NB4 (cell line): ENCODE results near the gene GBGT1.

ENCODE experiments used
- DNase-seq: peaks from one replicate; pipeline ENCODE4 v3.0.0; 2010; ENCODE audit warnings: low read depth
- H3K4me3 ChIP-seq: one replicate; pipeline ENCODE4 v1.5.1; 2011; ENCODE audit warnings: mild to moderate bottlenecking, low read depth, low read length, moderate library complexity
- MAX ChIP-seq: IDR thresholded peaks from 2 replicates; pipeline ENCODE4 v1.6.1; 2011; ENCODE audit warnings: low read depth, low read length
- MYC ChIP-seq: IDR thresholded peaks from 2 replicates; pipeline ENCODE4 v1.6.1; 2011; ENCODE audit warnings: low read depth, low read length
- POLR2A ChIP-seq: IDR thresholded peaks from 2 replicates; pipeline ENCODE4 v1.6.1; 2011; ENCODE audit warnings: mild to moderate bottlenecking; ENCODE audit not compliant: insufficient read length; ENCODE audit errors: extremely low read depth
- TF ChIP-seq, protein P1 (sequence below): IDR thresholded peaks from one replicate; pipeline ENCODE4 v1.5.1; 2012; ENCODE audit warnings: low read depth, low read length

Gene GBGT1

DNA sequence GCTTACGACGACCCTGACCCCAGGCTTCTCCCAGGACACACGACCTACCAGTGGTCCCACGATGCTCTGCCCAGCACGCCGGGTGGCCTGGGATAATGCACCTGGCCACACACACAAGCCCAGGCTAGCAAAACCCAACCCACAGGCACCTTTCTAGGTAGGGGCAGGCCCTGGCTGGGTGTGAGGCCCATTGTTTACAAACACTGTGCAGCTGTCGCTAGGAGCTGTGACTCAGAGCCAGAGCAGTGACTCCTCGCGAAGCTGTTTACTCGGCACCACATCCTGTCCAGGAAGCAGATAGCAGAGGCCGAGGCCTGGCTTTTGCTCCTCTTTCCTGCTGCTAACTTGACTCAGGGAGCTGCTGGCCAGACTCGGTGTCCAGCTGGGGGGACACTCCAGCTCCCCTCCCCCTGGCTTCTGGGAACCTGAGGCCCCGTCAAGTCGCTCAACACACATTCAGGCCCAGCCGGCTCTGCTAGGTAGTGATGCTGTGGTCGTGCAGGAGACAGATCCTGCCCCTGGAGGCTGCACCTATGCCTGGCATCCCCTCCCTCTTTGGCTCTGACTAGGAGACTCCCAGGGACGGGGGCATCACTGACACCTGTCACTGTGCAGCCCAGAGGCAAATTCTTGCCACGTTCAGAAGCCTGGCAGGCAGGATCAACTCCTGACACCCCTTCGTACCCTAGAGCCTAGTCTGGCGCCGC lies 29.9 kb downstream of the GBGT1 start:
- no peak overlapping the region for H3K4me3 ChIP-seq
- peak; percentile 70 for DNase-seq
- TF ChIP-seq MYC: no peak
- no peak for TF ChIP-seq POLR2A
- TF ChIP-seq, protein P1, sequence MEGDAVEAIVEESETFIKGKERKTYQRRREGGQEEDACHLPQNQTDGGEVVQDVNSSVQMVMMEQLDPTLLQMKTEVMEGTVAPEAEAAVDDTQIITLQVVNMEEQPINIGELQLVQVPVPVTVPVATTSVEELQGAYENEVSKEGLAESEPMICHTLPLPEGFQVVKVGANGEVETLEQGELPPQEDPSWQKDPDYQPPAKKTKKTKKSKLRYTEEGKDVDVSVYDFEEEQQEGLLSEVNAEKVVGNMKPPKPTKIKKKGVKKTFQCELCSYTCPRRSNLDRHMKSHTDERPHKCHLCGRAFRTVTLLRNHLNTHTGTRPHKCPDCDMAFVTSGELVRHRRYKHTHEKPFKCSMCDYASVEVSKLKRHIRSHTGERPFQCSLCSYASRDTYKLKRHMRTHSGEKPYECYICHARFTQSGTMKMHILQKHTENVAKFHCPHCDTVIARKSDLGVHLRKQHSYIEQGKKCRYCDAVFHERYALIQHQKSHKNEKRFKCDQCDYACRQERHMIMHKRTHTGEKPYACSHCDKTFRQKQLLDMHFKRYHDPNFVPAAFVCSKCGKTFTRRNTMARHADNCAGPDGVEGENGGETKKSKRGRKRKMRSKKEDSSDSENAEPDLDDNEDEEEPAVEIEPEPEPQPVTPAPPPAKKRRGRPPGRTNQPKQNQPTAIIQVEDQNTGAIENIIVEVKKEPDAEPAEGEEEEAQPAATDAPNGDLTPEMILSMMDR: no peak
- TF ChIP-seq MAX: 0 out of 2 replicates have a peak, but pooled peaks have one; percentile 18

GRCh38 chr9:133132174-133132573 lies 31.5 kb downstream of the GBGT1 start:
- DNase-seq: no peak
- H3K4me3 ChIP-seq: no peak overlapping the region
- TF ChIP-seq POLR2A: no peak
- TF ChIP-seq MAX: no peak
- TF ChIP-seq, protein P1: no peak
- no peak for TF ChIP-seq MYC

- TF ChIP-seq MAX (no peak), MYC (no peak), POLR2A (no peak)
- TF ChIP-seq, protein P1: no peak
- DNase-seq: no peak
- no peak overlapping the region for H3K4me3 ChIP-seq
Measured at GRCh38 chr9:133131506-133131905, 32.2 kb downstream of the GBGT1 start.

- no peak for DNase-seq
Measured at GRCh38 chr9:133130685-133131244, 32.9 kb downstream of the GBGT1 start.

GRCh38 chr9:133129001-133129795 lies 34.5 kb downstream of the GBGT1 start:
- H3K4me3 ChIP-seq: no peak overlapping the region
- no peak for DNase-seq
- TF ChIP-seq MYC (no peak), MAX (no peak), POLR2A (no peak)
- TF ChIP-seq, protein P1: no peak

More at GRCh38 chr9:133130685-133131244, 32.9 kb downstream of the GBGT1 start:
- no peak overlapping the region for H3K4me3 ChIP-seq
- TF ChIP-seq POLR2A (no peak), MYC (no peak), MAX (no peak)
- TF ChIP-seq, protein P1: no peak
